SK-N-SH (cell line): ENCODE results near the gene OR52E4. TPM values are rescaled to one million over a fixed set of nuclear protein-coding genes. Genes with fewer than 3 reads are reported as not detected.

Experiments used
- CTCF ChIA-PET: fragments of 300-600, 350-600 bp; formaldehyde crosslinking; extraction: SDS; loops from one replicate; lab custom pipeline; 2021; lab: Yijun Ruan, JAX
- POLR2A ChIA-PET: fragments of 350-600 bp; sonication (Branson Sonifier 250); formaldehyde crosslinking; extraction: SDS; loops from one replicate; lab custom pipeline; 2020; ENCODE audit warnings: antibody characterized with exemption, inconsistent platforms; lab: Yijun Ruan, JAX
- DNase-seq: peaks from one replicate; pipeline ENCODE4 v3.0.0; 2012
- H2AFZ ChIP-seq: fragments of 200-600 bp; sonication (generic); 2 replicates; pipeline ENCODE4 v1.8.1; 2016; ENCODE audit warnings: antibody characterized with exemption, mild to moderate bottlenecking, low read depth
- H3F3A ChIP-seq: fragments of 200-600 bp; sonication (generic); replicated peaks from 2 replicates; pipeline ENCODE3; 2016; ENCODE audit warnings: antibody characterized with exemption, mild to moderate bottlenecking; ENCODE audit not compliant: insufficient read depth
- H3K27ac ChIP-seq, 2 experiments: fragments of 200-500 bp in 1 of 2; fragments of 200-600 bp in 1 of 2; sonication (Bioruptor generic) in 1 of 2; sonication (generic), shearing (Covaris generic) in 1 of 2; 2 replicates each; pipeline versions ENCODE4 v1.5.1 to v1.6.1; 2014 to 2016; ENCODE audit warnings: low read depth in 2 of 2, inconsistent platforms in 1 of 2, low read length in 1 of 2, mild to moderate bottlenecking in 1 of 2, mixed read lengths in 1 of 2
- H3K27me3 ChIP-seq: fragments of 200-600 bp; sonication (generic), shearing (Covaris generic); 2 replicates; pipeline ENCODE4 v1.6.1; 2016; ENCODE audit warnings: mixed run types; ENCODE audit not compliant: insufficient read depth
- H3K36me3 ChIP-seq, 2 experiments: fragments of 200-500 bp in 1 of 2; fragments of 200-600 bp in 1 of 2; sonication (Bioruptor generic) in 1 of 2; sonication (generic) in 1 of 2; replicated peaks in 1 of 2; 2 replicates each; pipeline versions ENCODE3 to v1.5.1; 2014 to 2016; ENCODE audit warnings: low read length in 1 of 2, mild to moderate bottlenecking in 1 of 2; ENCODE audit not compliant: insufficient read depth in 2 of 2, control insufficient read depth in 1 of 2
- H3K4me1 ChIP-seq, 2 experiments: fragments of 200-500 bp in 1 of 2; fragments of 200-600 bp in 1 of 2; sonication (Bioruptor generic) in 1 of 2; sonication (generic), shearing (Covaris generic) in 1 of 2; 2 replicates each; pipeline versions ENCODE4 v1.5.1 to v1.6.1; 2014 to 2016; ENCODE audit warnings: low read depth in 1 of 2, low read length in 1 of 2, mixed run types in 1 of 2; ENCODE audit not compliant: insufficient read depth in 2 of 2, control insufficient read depth in 1 of 2
- H3K4me2 ChIP-seq: fragments of 200-600 bp; sonication (generic), shearing (Covaris generic); 2 replicates; pipeline ENCODE4 v1.6.1; 2017; ENCODE audit warnings: mixed run types
- H3K4me3 ChIP-seq, 2 experiments: fragments of 200-500 bp in 1 of 2; fragments of 200-600 bp in 1 of 2; sonication (Bioruptor generic) in 1 of 2; sonication (generic), shearing (Covaris generic) in 1 of 2; 2 replicates each; pipeline versions ENCODE4 v1.5.1 to v1.8.1; 2014 to 2016; ENCODE audit warnings: low read depth in 2 of 2, inconsistent platforms in 1 of 2, low read length in 1 of 2, mild to moderate bottlenecking in 1 of 2, mixed read lengths in 1 of 2, moderate library complexity in 1 of 2
- H3K79me2 ChIP-seq: fragments of 200-600 bp; sonication (generic); 2 replicates; pipeline ENCODE4 v1.8.1; 2017; ENCODE audit warnings: mild to moderate bottlenecking; ENCODE audit not compliant: insufficient read depth
- H3K9ac ChIP-seq: fragments of 200-600 bp; sonication (generic); 2 replicates; pipeline ENCODE4 v1.6.1; 2017; ENCODE audit warnings: mixed run types
- H3K9me2 ChIP-seq: fragments of 200-600 bp; sonication (generic); 2 replicates; pipeline ENCODE4 v1.6.1; 2017; ENCODE audit warnings: mixed run types
- H3K9me3 ChIP-seq: fragments of 200-600 bp; sonication (generic); 2 replicates; pipeline ENCODE4 v1.6.1; 2017; ENCODE audit warnings: mixed run types, mild to moderate bottlenecking, moderate library complexity
- H4K20me1 ChIP-seq: fragments of 200-600 bp; sonication (generic); 2 replicates; pipeline ENCODE4 v1.6.1; 2017; ENCODE audit warnings: mild to moderate bottlenecking, mixed run types; ENCODE audit not compliant: insufficient read depth
- CHD2 ChIP-seq: fragments of 150-350 bp; IDR thresholded peaks from 2 replicates; pipeline ENCODE4 v1.6.1; 2018; ENCODE audit warnings: low read length; ENCODE audit not compliant: partially characterized antibody
- ELF1 ChIP-seq: IDR thresholded peaks from 2 replicates; pipeline ENCODE4 v1.4.0; 2012
- EZH2phosphoT487 ChIP-seq: fragments of 200-600 bp; sonication (generic); IDR thresholded peaks from 2 replicates; pipeline ENCODE4 v1.6.1; 2017; ENCODE audit warnings: low read depth, mixed run types, mild to moderate bottlenecking, antibody characterized with exemption, moderate library complexity, borderline replicate concordance
- FOXJ3 ChIP-seq: sonication (generic); formaldehyde crosslinking; IDR thresholded peaks from 2 replicates; pipeline ENCODE4 v1.5.1; 2020; ENCODE audit warnings: mild to moderate bottlenecking, missing genetic modification reagents
- MEF2A ChIP-seq: IDR thresholded peaks from 2 replicates; pipeline ENCODE4 v1.4.0; 2012; ENCODE audit warnings: low read depth, borderline replicate concordance
- NFIC ChIP-seq: IDR thresholded peaks from 2 replicates; pipeline ENCODE4 v1.4.0; 2012; ENCODE audit warnings: borderline replicate concordance
- PBX3 ChIP-seq: IDR thresholded peaks from 2 replicates; pipeline ENCODE4; 2012
- RAD21 ChIP-seq: IDR thresholded peaks from 2 replicates; pipeline ENCODE4 v1.6.1; 2012; ENCODE audit warnings: mild to moderate bottlenecking, low read length
- RCOR1 ChIP-seq: fragments of 150-350 bp; IDR thresholded peaks from 2 replicates; pipeline ENCODE4 v1.6.1; 2017; ENCODE audit warnings: antibody characterized with exemption, low read length
- REST ChIP-seq: IDR thresholded peaks from 2 replicates; pipeline ENCODE4 v1.6.1; 2012; ENCODE audit warnings: mild to moderate bottlenecking, low read depth, low read length, moderate library complexity
- SIN3A ChIP-seq: IDR thresholded peaks from 2 replicates; pipeline ENCODE4 v1.6.1; 2012; ENCODE audit warnings: low read depth, mild to moderate bottlenecking, low read length, moderate library complexity, borderline replicate concordance
- SMC3 ChIP-seq: IDR thresholded peaks from 2 replicates; pipeline ENCODE4 v1.6.1; 2012; ENCODE audit warnings: low read depth, low read length, improper control_type of control experiment
- TCF12 ChIP-seq: IDR thresholded peaks from 2 replicates; pipeline ENCODE4 v1.4.0; 2012
- TEAD4 ChIP-seq: IDR thresholded peaks from 2 replicates; pipeline ENCODE4 v1.4.0; 2012; ENCODE audit warnings: mild to moderate bottlenecking, borderline replicate concordance; ENCODE audit not compliant: insufficient read depth
- USF1 ChIP-seq: IDR thresholded peaks from 2 replicates; pipeline ENCODE4 v1.4.0; 2012; ENCODE audit warnings: low read depth, borderline replicate concordance
- USF2 ChIP-seq: fragments of 150-350 bp; IDR thresholded peaks from 2 replicates; pipeline ENCODE4 v1.6.1; 2017; ENCODE audit warnings: antibody characterized with exemption, low read length, low read depth, borderline replicate concordance
- ZBTB33 ChIP-seq: IDR thresholded peaks from 2 replicates; pipeline ENCODE4 v1.4.0; 2012; ENCODE audit warnings: low read depth, borderline replicate concordance
- WGBS: methylation state at CpG from one replicate; pipeline ENCODE4 v1.1.6; 2017; ENCODE audit warnings: low lambda C conversion rate; 5-methylcytosine and 5-hydroxymethylcytosine counted together
- polyA plus RNA-seq, 3 experiments: library from polyadenylated mRNA; depleted of rRNA; stranded (reverse); fragments of >200 nt; gene quantifications; 2 replicates each; pipeline ENCODE4 v1.2.3, GENCODE V29; 2012

OR52E4 gene
- polyA plus RNA-seq, 1 of the 3 experiments (the other 2 are of a cell fraction), result not detected

GRCh38 chr11:5837695-5838094, 42.7 kb upstream of the OR52E4 start:
- Histone ChIP-seq H3K36me3 (no peaks in the 10 kb centered on the region), H3K4me2 (no peak overlapping the region), H3K9me3 (no peaks in the 10 kb centered on the region), H3K27ac (no peak overlapping the region), H3K4me3 (no peak overlapping the region), H3K4me1 (no peaks in the 10 kb centered on the region), H3K79me2 (no peaks in the 10 kb centered on the region), H3K9ac (no peak overlapping the region), H3K27me3 (no peaks in the 10 kb centered on the region), H2AFZ (no peak overlapping the region), H3K9me2 (no peaks in the 10 kb centered on the region), H4K20me1 (no peaks in the 10 kb centered on the region), H3F3A (no peaks in the 10 kb centered on the region)
- POLR2A ChIA-PET, result no interaction called here
- 0% methylated on average over 2 of the region's 2 CpGs for WGBS
- CTCF ChIA-PET, result no interaction called here
- no peak for DNase-seq
- TF ChIP-seq TEAD4 (no peak), FOXJ3 (CRISPR knock-in tag) (no peak), ELF1 (no peak), ZBTB33 (no peak), USF2 (no peak), SMC3 (no peak), MEF2A (no peak), TCF12 (no peak), SIN3A (no peak), RAD21 (no peak)

- POLR2A ChIA-PET, result no interaction called here
- Histone ChIP-seq H3K36me3 (no peaks in the 10 kb centered on the region), H4K20me1 (no peaks in the 10 kb centered on the region), H3K9ac (no peak within 1 kb of the TSS), H3K4me2 (no peak within 1 kb of the TSS), H3F3A (no peaks in the 10 kb centered on the region), H3K27me3 (no peaks in the 10 kb centered on the region), H2AFZ (no peak within 1 kb of the TSS), H3K27ac (no peak within 1 kb of the TSS), H3K79me2 (no peaks in the 10 kb centered on the region), H3K4me1 (no peaks in the 10 kb centered on the region), H3K9me2 (no peaks in the 10 kb centered on the region), H3K4me3 (no peak within 1 kb of the TSS), H3K9me3 (no peaks in the 10 kb centered on the region)
- CTCF ChIA-PET, result no interaction called here
- WGBS, result 0% methylated on average over 1 of the region's 1 CpG
- DNase-seq, result no peak
- TF ChIP-seq PBX3 (no peak), NFIC (no peak), USF1 (no peak), FOXJ3 (CRISPR knock-in tag) (no peak), EZH2phosphoT487 (no peak), REST (no peak), MEF2A (no peak), RCOR1 (no peak), CHD2 (no peak), ZBTB33 (no peak)
These were observed 38.6 kb upstream of the OR52E4 start, which contains the start of gene OR52E6 for GRCh38 chr11:5841797-5842196. OR52E6 (minus strand) TSS chr11:5841897; CDS start chr11:5841897, 0 bp downstream.
